HCT116 (cell line): ENCODE data around the gene IGFBP7. TPM values are rescaled to one million over a fixed set of nuclear protein-coding genes. Genes with fewer than 3 reads are reported as not detected.
A peak's percentile ranks its signal among the peaks of the same experiment; 100 is the strongest.

ENCODE experiments used
- ATAC-seq: fragments of 200-7000 bp; cut with Tn5 transposase; 2 replicates; pipeline ENCODE4 v1.9.1; 2020; ENCODE audit warnings: mild to moderate bottlenecking, moderate library complexity
- BruUV-seq: library from RNA; stranded (reverse); fragments of 400-500 nt; replicated peaks from 2 replicates; lab custom pipeline; 2021; lab: Mats Ljungman, UMichigan
- CTCF ChIA-PET: fragments of 300-600 bp; sonication (Branson Sonifier 250); formaldehyde crosslinking; loops from one replicate; lab custom pipeline; 2021; ENCODE audit warnings: antibody characterized with exemption; lab: Charles Lee
- POLR2A ChIA-PET: fragments of 300-600, 350-600 bp; sonication (Branson Sonifier 250); formaldehyde crosslinking; loops from one replicate; lab custom pipeline; 2021; ENCODE audit warnings: antibody characterized with exemption; lab: Charles Lee
- RAD21 ChIA-PET, 2 experiments: fragments of 300-600 bp; sonication (Branson Sonifier 250); formaldehyde crosslinking; loops; one replicate each; lab custom pipeline; 2023; ENCODE audit warnings: low total read pairs in 2 of 2; ENCODE audit not compliant: uncharacterized antibody in 2 of 2, unreplicated experiment in 2 of 2, low non-redundant PET in 1 of 2; lab: Charles Lee
- DNase-seq: peaks from one replicate; pipeline ENCODE4 v3.0.0-alpha.2; 2010; ENCODE audit warnings: low read depth, low spot score
- H2AFZ ChIP-seq: fragments of 200-600 bp; shearing (Covaris generic), sonication (generic); 2 replicates; pipeline ENCODE4 v1.6.1; 2017; ENCODE audit warnings: low read depth, mixed run types, mixed read lengths, antibody characterized with exemption, low read length; ENCODE audit not compliant: poor library complexity, severe bottlenecking
- H3K27ac ChIP-seq: 2 replicates; pipeline ENCODE4 v1.5.1; 2012; ENCODE audit warnings: low read depth, low read length
- H3K27me3 ChIP-seq: fragments of 200-600 bp; sonication (generic); 2 replicates; pipeline ENCODE4 v1.6.1; 2016; ENCODE audit warnings: mixed run types, low read length, mixed read lengths; ENCODE audit not compliant: insufficient read depth
- H3K36me3 ChIP-seq, 2 experiments: fragments of 200-500 bp in 1 of 2; fragments of 200-600 bp in 1 of 2; sonication (Bioruptor generic) in 1 of 2; sonication (generic) in 1 of 2; 2 replicates each; pipeline versions ENCODE4 v1.5.1 to v1.6.1; 2014 to 2016; ENCODE audit warnings: low read length in 2 of 2, inconsistent platforms in 1 of 2, mixed read lengths in 1 of 2, mixed run types in 1 of 2; ENCODE audit not compliant: insufficient read depth in 2 of 2, control insufficient read depth in 1 of 2
- H3K4me1 ChIP-seq, 2 experiments: fragments of 200-600 bp in 1 of 2; sonication (generic) in 1 of 2; 2 replicates each; pipeline versions ENCODE4 v1.5.1 to v1.6.1; 2012 to 2017; ENCODE audit warnings: low read length in 2 of 2, inconsistent platforms in 1 of 2, mild to moderate bottlenecking in 1 of 2, mixed read lengths in 1 of 2, mixed run types in 1 of 2, moderate library complexity in 1 of 2; ENCODE audit not compliant: insufficient read depth in 2 of 2, control insufficient read depth in 1 of 2
- H3K4me2 ChIP-seq: fragments of 200-600 bp; sonication (generic); 2 replicates; pipeline ENCODE4 v1.6.1; 2017; ENCODE audit warnings: mixed run types, low read length, mixed read lengths
- H3K4me3 ChIP-seq, 2 experiments: fragments of 200-600 bp in 1 of 2; sonication (generic) in 1 of 2; replicated peaks in 1 of 2; 2 replicates each; pipeline ENCODE4 v1.5.1; 2011 to 2016; ENCODE audit warnings: low read length in 2 of 2, control low read depth in 1 of 2, low read depth in 1 of 2, mild to moderate bottlenecking in 1 of 2, mixed read lengths in 1 of 2, mixed run types in 1 of 2
- H3K79me2 ChIP-seq: fragments of 200-600 bp; sonication (generic); 2 replicates; pipeline ENCODE4 v1.6.1; 2017; ENCODE audit warnings: mild to moderate bottlenecking, mixed run types, low read length, moderate library complexity, mixed read lengths; ENCODE audit not compliant: insufficient read depth
- H3K9ac ChIP-seq: fragments of 200-600 bp; sonication (generic); 2 replicates; pipeline ENCODE4 v1.6.1; 2016; ENCODE audit warnings: low read length, mixed read lengths
- H3K9me2 ChIP-seq: fragments of 200-600 bp; sonication (generic), shearing (Covaris generic); 2 replicates; pipeline ENCODE4 v1.6.1; 2017; ENCODE audit warnings: mixed run types, mild to moderate bottlenecking, moderate library complexity; ENCODE audit not compliant: insufficient read depth
- H3K9me3 ChIP-seq, 2 experiments: fragments of 200-500 bp in 1 of 2; fragments of 200-600 bp in 1 of 2; sonication (Bioruptor generic) in 1 of 2; sonication (generic) in 1 of 2; 2 replicates each; pipeline ENCODE4 v1.6.1; 2014 to 2017; ENCODE audit warnings: low read length in 2 of 2, mixed read lengths in 2 of 2, inconsistent platforms in 1 of 2, low read depth in 1 of 2, mild to moderate bottlenecking in 1 of 2, mixed run types in 1 of 2, moderate library complexity in 1 of 2; ENCODE audit not compliant: control insufficient read depth in 1 of 2, insufficient read depth in 1 of 2
- H4K20me1 ChIP-seq: fragments of 200-600 bp; sonication (generic), shearing (Covaris generic); 2 replicates; pipeline ENCODE4 v1.6.1; 2017; ENCODE audit warnings: mixed run types, mild to moderate bottlenecking, moderate library complexity; ENCODE audit not compliant: insufficient read depth
- CBX3 ChIP-seq: IDR thresholded peaks from 2 replicates; pipeline ENCODE4 v1.6.1; 2012; ENCODE audit warnings: low read depth
- CEBPB ChIP-seq: IDR thresholded peaks from 2 replicates; pipeline ENCODE4 v1.6.1; 2012; ENCODE audit warnings: low read depth
- EGR1 ChIP-seq: IDR thresholded peaks from 2 replicates; pipeline ENCODE4 v1.6.1; 2012; ENCODE audit warnings: low read depth
- EZH2 ChIP-seq: fragments of 200-600 bp; sonication (generic); IDR thresholded peaks from 2 replicates; pipeline ENCODE4 v1.6.1; 2017; ENCODE audit warnings: antibody characterized with exemption, mixed run types
- FOSL1 ChIP-seq: IDR thresholded peaks from 2 replicates; pipeline ENCODE4 v1.6.1; 2012; ENCODE audit warnings: low read depth
- POLR2A ChIP-seq: IDR thresholded peaks from 2 replicates; pipeline ENCODE4 v1.7.0; 2011; ENCODE audit warnings: borderline replicate concordance; ENCODE audit not compliant: insufficient read depth, insufficient read length; ENCODE audit errors: extremely low read depth
- SIN3A ChIP-seq: IDR thresholded peaks from 2 replicates; pipeline ENCODE4 v1.6.1; 2012; ENCODE audit warnings: low read depth
- SP1 ChIP-seq: IDR thresholded peaks from 2 replicates; pipeline ENCODE4 v1.6.1; 2012; ENCODE audit warnings: low read depth
- TCF7L2 ChIP-seq: IDR thresholded peaks from 2 replicates; pipeline ENCODE4 v1.7.0; 2011; ENCODE audit warnings: borderline replicate concordance, inconsistent platforms; ENCODE audit not compliant: insufficient read depth, insufficient read length; ENCODE audit errors: extremely low read depth
- ZBTB33 ChIP-seq: IDR thresholded peaks from 2 replicates; pipeline ENCODE4 v1.6.1; 2011; ENCODE audit warnings: mild to moderate bottlenecking, low read length, moderate library complexity; ENCODE audit not compliant: insufficient replicate concordance; ENCODE audit errors: extremely low read depth
- intact Hi-C: fragments of 100-400 bp; cut with micrococcal nuclease; formaldehyde crosslinking; loops from 2 replicates; pipeline ENCODE4 v1.10.0; 2022
- total RNA-seq: library from RNA; stranded (reverse); gene quantifications from one replicate; pipeline ENCODE4 v1.2.1, GENCODE V29; 2021; ENCODE audit not compliant: unreplicated experiment

Gene IGFBP7
- total RNA-seq, 1 experiment from 2014 or later: 0.91 TPM

DNA sequence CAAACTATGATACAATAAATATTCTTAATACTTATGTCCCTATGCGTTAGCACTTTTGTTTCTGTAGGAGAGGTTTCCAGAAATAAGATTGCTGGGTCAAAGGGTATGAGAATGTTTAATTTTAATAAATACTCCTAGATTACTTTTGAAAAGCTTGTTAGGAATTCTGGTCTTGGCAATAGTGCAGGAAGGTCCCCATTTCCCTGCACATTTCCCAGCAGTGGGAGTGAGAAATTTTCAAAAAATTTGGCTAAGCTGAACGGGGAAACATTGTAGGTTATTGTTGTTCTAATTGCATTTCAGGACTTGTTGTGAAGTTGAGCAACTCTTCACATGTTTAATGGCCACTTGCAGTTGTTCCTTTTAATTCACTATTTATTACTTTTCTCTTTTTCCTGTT, 27.1 kb downstream of the IGFBP7 start:
- no peak overlapping the region for H2AFZ ChIP-seq
- TF ChIP-seq ZBTB33: no peak
- no peak for TF ChIP-seq FOSL1
- TF ChIP-seq TCF7L2: no peak
- H3K4me1 ChIP-seq: peaks cover 21 to 28% of the 10 kb centered on the region in 2 experiments
- no peaks in the 10 kb centered on the region for H4K20me1 ChIP-seq
- H3K9me3 ChIP-seq: no peaks in the 10 kb centered on the region
- ATAC-seq: no peak
- no peaks in the 10 kb centered on the region for H3K9me2 ChIP-seq
- no peak for DNase-seq
- no peak overlapping the region for H3K9ac ChIP-seq
- BruUV-seq: no TSS peak
- H3K27me3 ChIP-seq: peaks cover 12% of the 10 kb centered on the region; the same call in 1 of the 2 replicates
- no peak overlapping the region for H3K4me3 ChIP-seq
- H3K36me3 ChIP-seq: no peaks in the 10 kb centered on the region
- H3K4me2 ChIP-seq: no peak overlapping the region
- no peak overlapping the region for H3K27ac ChIP-seq
- no peaks in the 10 kb centered on the region for H3K79me2 ChIP-seq
- ChIA-PET CTCF (no interaction called here), POLR2A (no interaction called here), RAD21 (no interaction called here)
- intact Hi-C loops: no loop called here

DNA sequence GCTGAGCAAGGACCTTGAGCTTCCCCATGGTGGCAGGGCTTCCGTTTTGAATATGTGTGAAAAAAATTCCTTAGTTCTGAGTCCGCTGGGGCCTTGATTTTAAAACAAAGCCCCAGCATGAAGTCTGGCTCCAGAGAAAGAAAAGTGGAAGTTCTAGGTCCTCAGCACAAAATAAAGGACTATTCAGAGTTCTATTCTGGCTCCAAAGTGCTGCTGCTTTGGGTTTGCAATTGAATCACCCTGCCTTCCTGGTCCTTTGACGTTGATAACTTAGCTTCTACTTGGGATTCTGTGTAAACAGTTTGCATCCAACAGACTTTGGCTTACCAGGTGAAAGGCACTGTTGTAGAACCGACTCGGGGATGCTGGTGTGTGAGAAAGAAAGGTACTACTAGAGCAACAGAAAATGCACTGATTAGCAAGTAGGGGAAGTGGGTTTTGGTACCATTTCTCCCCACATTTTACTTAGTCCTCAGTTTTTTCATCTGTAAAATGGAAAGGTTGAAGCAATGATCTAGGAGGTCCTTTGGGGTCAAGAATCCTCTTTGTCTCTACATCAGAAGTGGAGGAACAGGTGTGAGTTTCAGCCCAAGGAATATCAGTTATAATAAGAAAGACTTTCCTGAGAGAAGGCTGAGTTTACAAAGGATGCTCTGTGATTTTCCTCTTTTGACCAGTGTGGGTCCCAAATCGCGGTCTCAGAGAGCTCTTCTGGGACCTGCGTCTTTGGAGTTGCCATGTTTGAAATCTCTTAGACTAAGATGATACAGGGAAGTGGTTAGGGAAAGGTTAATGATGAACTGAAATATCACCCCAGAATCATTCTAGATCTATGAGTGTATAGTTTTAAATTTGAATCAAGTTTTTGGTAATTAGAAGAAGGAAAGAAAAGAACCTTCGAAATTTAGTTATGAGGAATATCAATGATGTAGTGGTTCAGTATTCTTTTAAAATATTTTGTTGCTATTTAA, 28.2 kb downstream of the IGFBP7 start:
- no peaks in the 10 kb centered on the region for H3K9me2 ChIP-seq
- H4K20me1 ChIP-seq: no peaks in the 10 kb centered on the region
- peaks cover 12% of the 10 kb centered on the region; the same call in 1 of the 2 replicates for H3K27me3 ChIP-seq
- H3K4me2 ChIP-seq: peak overlapping the region; percentile 10; the same call in 1 of the 2 replicates
- peaks cover 25 to 36% of the 10 kb centered on the region in 2 experiments for H3K4me1 ChIP-seq
- intact Hi-C loops: no loop called here
- H3K9me3 ChIP-seq: no peaks in the 10 kb centered on the region
- no peak overlapping the region for H2AFZ ChIP-seq
- no peak overlapping the region for H3K4me3 ChIP-seq
- no peak overlapping the region for H3K9ac ChIP-seq
- no peak for ATAC-seq
- no peaks in the 10 kb centered on the region for H3K79me2 ChIP-seq
- no TSS peak for BruUV-seq
- no peaks in the 10 kb centered on the region for H3K36me3 ChIP-seq
- no peak for DNase-seq
- H3K27ac ChIP-seq: peak overlapping the region; percentile 36; the same call in 1 of the 2 replicates
- ChIA-PET RAD21 (no interaction called here), POLR2A (no interaction called here), CTCF (interaction anchor here (1.3 kb wide), 1 partner anchor 44 kb away, joined by 5 read pairs; no protein-coding TSS in a partner anchor)
- no peak for TF ChIP-seq POLR2A
- no peak for TF ChIP-seq EGR1
- TF ChIP-seq CEBPB: no peak
- no peak for TF ChIP-seq SP1
- no peak for TF ChIP-seq CBX3
- TF ChIP-seq EZH2: no peak
- no peak for TF ChIP-seq TCF7L2
- no peak for TF ChIP-seq ZBTB33
- TF ChIP-seq SIN3A: no peak
